ENCODE measurements around the gene RARA.

Gene RARA

GRCh38 chr17:40360091-40360490 is 51.1 kb downstream of the RARA start:
- no peaks in the 10 kb centered on the region for H3K9me3 ChIP-seq (ENCODE audit: insufficient read depth, low read length)
- H3K4me3 ChIP-seq (ENCODE audit: insufficient read length, low read depth) = no peak overlapping the region
- DNase-seq (ENCODE audit: low read depth, low spot score) = no peak
- TF ChIP-seq YY1 (IDR thresholded peaks at IDR 0.05; ENCODE audit: insufficient read depth, insufficient read length) (no peak), ZNF274 (IDR thresholded peaks at IDR 0.05; ENCODE audit: low read depth, low read length) (no peak), SUZ12 (IDR thresholded peaks at IDR 0.05; ENCODE audit: extremely low read depth, insufficient read depth, insufficient read length) (no peak)
- peaks cover 37% of the 10 kb centered on the region for H3K27me3 ChIP-seq (ENCODE audit: insufficient read depth, insufficient read length)
- H3K36me3 ChIP-seq (ENCODE audit: insufficient read depth, insufficient read length, low read length) = peaks cover 16% of the 10 kb centered on the region
- H3K9ac ChIP-seq (ENCODE audit: insufficient read length, low read depth) = no peak overlapping the region
- H3K4me1 ChIP-seq (ENCODE audit: insufficient read depth, insufficient read length) = peaks cover 32% of the 10 kb centered on the region

GRCh38 chr17:40361063-40361924 is 52.3 kb downstream of the RARA start:
- peak overlapping the region; percentile 2 for H3K4me3 ChIP-seq (ENCODE audit: insufficient read length, low read depth)
- TF ChIP-seq YY1 (IDR thresholded peaks at IDR 0.05; ENCODE audit: insufficient read depth, insufficient read length) (no peak), SUZ12 (IDR thresholded peaks at IDR 0.05; ENCODE audit: extremely low read depth, insufficient read depth, insufficient read length) (no peak), ZNF274 (IDR thresholded peaks at IDR 0.05; ENCODE audit: low read depth, low read length) (no peak)
- peaks cover 5% of the 10 kb centered on the region for H3K36me3 ChIP-seq (ENCODE audit: insufficient read depth, insufficient read length, low read length)
- peaks cover 28% of the 10 kb centered on the region for H3K4me1 ChIP-seq (ENCODE audit: insufficient read depth, insufficient read length)
- H3K9ac ChIP-seq (ENCODE audit: insufficient read length, low read depth) = peak overlapping the region; percentile 26
- H3K9me3 ChIP-seq (ENCODE audit: insufficient read depth, low read length) = no peaks in the 10 kb centered on the region
- peaks cover 37% of the 10 kb centered on the region for H3K27me3 ChIP-seq (ENCODE audit: insufficient read depth, insufficient read length)
- no peak for DNase-seq (ENCODE audit: low read depth, low spot score)

- Histone ChIP-seq H3K36me3 (ENCODE audit: insufficient read depth, insufficient read length, low read length) (no peaks in the 10 kb centered on the region), H3K9ac (ENCODE audit: insufficient read length, low read depth) (peak overlapping the region; percentile 47), H3K27me3 (ENCODE audit: insufficient read depth, insufficient read length) (peaks cover 37% of the 10 kb centered on the region), H3K4me3 (ENCODE audit: insufficient read length, low read depth) (peak overlapping the region; percentile 57), H3K9me3 (ENCODE audit: insufficient read depth, low read length) (no peaks in the 10 kb centered on the region), H3K4me1 (ENCODE audit: insufficient read depth, insufficient read length) (peaks cover 28% of the 10 kb centered on the region)
- TF ChIP-seq SUZ12 (IDR thresholded peaks at IDR 0.05; ENCODE audit: extremely low read depth, insufficient read depth, insufficient read length) (no peak), YY1 (IDR thresholded peaks at IDR 0.05; ENCODE audit: insufficient read depth, insufficient read length) (no peak), ZNF274 (IDR thresholded peaks at IDR 0.05; ENCODE audit: low read depth, low read length) (no peak)
- no peak for DNase-seq (ENCODE audit: low read depth, low spot score)
These were observed 53.1 kb downstream of the RARA start for GRCh38 chr17:40361925-40362695.

- Histone ChIP-seq H3K9ac (ENCODE audit: insufficient read length, low read depth) (peak overlapping the region; percentile 86), H3K27me3 (ENCODE audit: insufficient read depth, insufficient read length) (peaks cover 37% of the 10 kb centered on the region), H3K4me3 (ENCODE audit: insufficient read length, low read depth) (peak overlapping the region; percentile 57), H3K9me3 (ENCODE audit: insufficient read depth, low read length) (no peaks in the 10 kb centered on the region), H3K4me1 (ENCODE audit: insufficient read depth, insufficient read length) (peaks cover 27% of the 10 kb centered on the region), H3K36me3 (ENCODE audit: insufficient read depth, insufficient read length, low read length) (no peaks in the 10 kb centered on the region)
- no peak for TF ChIP-seq ZNF274 (IDR thresholded peaks at IDR 0.05; ENCODE audit: low read depth, low read length)
- TF ChIP-seq YY1 (IDR thresholded peaks at IDR 0.05; ENCODE audit: insufficient read depth, insufficient read length) = no peak
- TF ChIP-seq SUZ12 (IDR thresholded peaks at IDR 0.05; ENCODE audit: extremely low read depth, insufficient read depth, insufficient read length) = no peak
- DNase-seq (ENCODE audit: low read depth, low spot score) = no peak
These were observed 53.7 kb downstream of the RARA start for GRCh38 chr17:40362696-40363110.

- no peak for DNase-seq (ENCODE audit: low read depth, low spot score)
- peak overlapping the region; percentile 57 for H3K4me3 ChIP-seq (ENCODE audit: insufficient read length, low read depth)
- H3K27me3 ChIP-seq (ENCODE audit: insufficient read depth, insufficient read length) = peaks cover 37% of the 10 kb centered on the region
- peak overlapping the region; percentile 86 for H3K9ac ChIP-seq (ENCODE audit: insufficient read length, low read depth)
- H3K9me3 ChIP-seq (ENCODE audit: insufficient read depth, low read length) = no peaks in the 10 kb centered on the region
- TF ChIP-seq YY1 (IDR thresholded peaks at IDR 0.05; ENCODE audit: insufficient read depth, insufficient read length) (no peak), SUZ12 (IDR thresholded peaks at IDR 0.05; ENCODE audit: extremely low read depth, insufficient read depth, insufficient read length) (no peak), ZNF274 (IDR thresholded peaks at IDR 0.05; ENCODE audit: low read depth, low read length) (no peak)
- no peaks in the 10 kb centered on the region for H3K36me3 ChIP-seq (ENCODE audit: insufficient read depth, insufficient read length, low read length)
- H3K4me1 ChIP-seq (ENCODE audit: insufficient read depth, insufficient read length) = peaks cover 26% of the 10 kb centered on the region
These were observed 54.3 kb downstream of the RARA start for GRCh38 chr17:40363111-40363827.

GRCh38 chr17:40364121-40364861 is 55.3 kb downstream of the RARA start, which contains the start of gene GJD3:
Gene GJD3 (minus strand): TSS chr17:40364737. CDS start chr17:40363815, 922 bp downstream.
- Histone ChIP-seq H3K27me3 (ENCODE audit: insufficient read depth, insufficient read length) (peaks cover 37% of the 10 kb centered on the region), H3K9me3 (ENCODE audit: insufficient read depth, low read length) (no peaks in the 10 kb centered on the region), H3K4me1 (ENCODE audit: insufficient read depth, insufficient read length) (peaks cover 26% of the 10 kb centered on the region), H3K36me3 (ENCODE audit: insufficient read depth, insufficient read length, low read length) (no peaks in the 10 kb centered on the region), H3K9ac (ENCODE audit: insufficient read length, low read depth) (peak within 1 kb of the TSS; percentile 86), H3K4me3 (ENCODE audit: insufficient read length, low read depth) (peak within 1 kb of the TSS; percentile 57)
- TF ChIP-seq YY1 (IDR thresholded peaks at IDR 0.05; ENCODE audit: insufficient read depth, insufficient read length) = no peak
- TF ChIP-seq SUZ12 (IDR thresholded peaks at IDR 0.05; ENCODE audit: extremely low read depth, insufficient read depth, insufficient read length) = no peak
- no peak for TF ChIP-seq ZNF274 (IDR thresholded peaks at IDR 0.05; ENCODE audit: low read depth, low read length)
- DNase-seq (ENCODE audit: low read depth, low spot score) = no peak
